ENCODE results near the gene NTN4.

DNA sequence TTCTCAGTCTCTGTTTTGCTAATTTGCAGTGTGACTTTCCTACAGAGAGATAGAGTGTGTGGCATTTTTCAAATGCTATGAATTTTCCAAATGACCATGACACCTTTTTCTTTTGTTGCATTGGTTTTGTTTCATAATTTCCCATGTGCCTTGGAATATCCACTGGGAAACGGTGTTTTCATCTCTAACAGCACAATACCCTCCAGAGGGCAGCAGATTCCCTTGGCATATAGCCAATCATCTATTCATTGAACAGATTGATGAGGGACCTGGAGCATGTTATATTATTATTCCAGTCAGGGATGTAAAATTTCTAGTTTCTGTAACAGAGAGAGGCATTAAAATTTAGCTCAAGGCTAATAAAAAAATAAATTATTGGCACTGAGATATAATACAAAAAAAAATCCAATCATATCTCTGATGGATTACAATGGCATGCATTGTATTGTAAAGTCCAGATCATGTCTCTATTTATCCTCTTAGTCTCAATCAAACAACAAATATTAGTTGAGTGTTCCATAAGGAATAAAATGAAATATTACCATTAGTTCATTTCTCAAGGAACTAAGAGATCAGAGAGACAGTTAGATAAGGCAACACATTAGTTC is 29.6 kb upstream of the NTN4 start:
- no peak for TF ChIP-seq POLR2A (IDR thresholded peaks at IDR 0.05)
- TF ChIP-seq, protein P1, sequence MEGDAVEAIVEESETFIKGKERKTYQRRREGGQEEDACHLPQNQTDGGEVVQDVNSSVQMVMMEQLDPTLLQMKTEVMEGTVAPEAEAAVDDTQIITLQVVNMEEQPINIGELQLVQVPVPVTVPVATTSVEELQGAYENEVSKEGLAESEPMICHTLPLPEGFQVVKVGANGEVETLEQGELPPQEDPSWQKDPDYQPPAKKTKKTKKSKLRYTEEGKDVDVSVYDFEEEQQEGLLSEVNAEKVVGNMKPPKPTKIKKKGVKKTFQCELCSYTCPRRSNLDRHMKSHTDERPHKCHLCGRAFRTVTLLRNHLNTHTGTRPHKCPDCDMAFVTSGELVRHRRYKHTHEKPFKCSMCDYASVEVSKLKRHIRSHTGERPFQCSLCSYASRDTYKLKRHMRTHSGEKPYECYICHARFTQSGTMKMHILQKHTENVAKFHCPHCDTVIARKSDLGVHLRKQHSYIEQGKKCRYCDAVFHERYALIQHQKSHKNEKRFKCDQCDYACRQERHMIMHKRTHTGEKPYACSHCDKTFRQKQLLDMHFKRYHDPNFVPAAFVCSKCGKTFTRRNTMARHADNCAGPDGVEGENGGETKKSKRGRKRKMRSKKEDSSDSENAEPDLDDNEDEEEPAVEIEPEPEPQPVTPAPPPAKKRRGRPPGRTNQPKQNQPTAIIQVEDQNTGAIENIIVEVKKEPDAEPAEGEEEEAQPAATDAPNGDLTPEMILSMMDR (IDR thresholded peaks at IDR 0.05): peak in 5 of 6 experiments; percentile 40 to 65 (median 49)

Measured in esophagus squamous epithelium (tissue), 4 donors.